Measurements from ENCODE around the gene ARRDC3. TPM values are rescaled to one million over a fixed set of nuclear protein-coding genes. Genes with fewer than 3 reads are reported as not detected.
"Not testable (repeated sequence)": the region's sequence is repeated elsewhere in the genome, so short reads cannot be mapped to it uniquely, and the experiment has no call there.

ARRDC3 gene
- total RNA-seq, 1 donor from 2014 or later, result 90.5 TPM

- intact Hi-C loops (cut with DNase I), result no loop called here
- DNase-seq, result no peak
- no peak for TF ChIP-seq CTCF (IDR thresholded peaks at IDR 0.05)
- no peak for ATAC-seq
- no peaks in the 10 kb centered on the region for H3K9me3 ChIP-seq
- no peaks in the 10 kb centered on the region for H3K27me3 ChIP-seq (ENCODE audit: low read depth)
- H3K27ac ChIP-seq, result no peak overlapping the region
- no peaks in the 10 kb centered on the region for H3K36me3 ChIP-seq
- no peaks in the 10 kb centered on the region for H3K4me1 ChIP-seq
- no peak overlapping the region for H3K4me3 ChIP-seq
Observed at GRCh38 chr5:91339063-91339705, 43.9 kb downstream of the ARRDC3 start.

- no peaks in the 10 kb centered on the region for H3K4me1 ChIP-seq
- H3K36me3 ChIP-seq, result no peaks in the 10 kb centered on the region
- ATAC-seq (peak; percentile 70 to 87), DNase-seq (no peak)
- intact Hi-C loops (cut with DNase I), result no loop called here
- TF ChIP-seq CTCF (IDR thresholded peaks at IDR 0.05), result no peak
- H3K27me3 ChIP-seq (ENCODE audit: low read depth), result no peaks in the 10 kb centered on the region
- H3K27ac ChIP-seq, result no peak overlapping the region
- no peaks in the 10 kb centered on the region for H3K9me3 ChIP-seq
- no peak overlapping the region for H3K4me3 ChIP-seq
Observed at GRCh38 chr5:91332267-91333045, 50.7 kb downstream of the ARRDC3 start.

DNA sequence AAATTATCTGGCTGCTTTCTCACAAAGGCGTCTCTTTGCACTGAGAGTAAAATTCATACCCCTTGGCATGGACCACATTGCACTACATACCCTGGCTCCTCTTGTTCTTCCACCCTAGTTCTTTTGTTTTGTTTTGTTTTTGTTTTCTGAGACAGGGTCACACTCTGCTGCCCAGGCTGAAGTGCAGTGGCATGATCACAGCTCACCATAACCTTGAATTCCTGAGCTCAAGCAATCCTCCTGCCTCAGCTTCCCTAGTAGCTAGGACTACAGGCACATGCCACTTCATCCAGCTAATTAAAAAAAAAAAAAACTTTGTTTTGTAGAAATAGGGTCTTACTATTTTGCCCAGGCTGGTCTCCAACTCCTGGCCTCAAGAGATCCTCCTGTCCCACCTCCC lies 51.4 kb downstream of the ARRDC3 start:
- ATAC-seq, result no peak
- Histone ChIP-seq H3K27ac (no peak overlapping the region), H3K9me3 (no peaks in the 10 kb centered on the region), H3K27me3 (ENCODE audit: low read depth) (no peaks in the 10 kb centered on the region), H3K36me3 (no peaks in the 10 kb centered on the region), H3K4me1 (no peaks in the 10 kb centered on the region), H3K4me3 (no peak overlapping the region)
- TF ChIP-seq CTCF (IDR thresholded peaks at IDR 0.05), result no peak
- DNase-seq, result no peak
- intact Hi-C loops (cut with DNase I), result no loop called here

DNA sequence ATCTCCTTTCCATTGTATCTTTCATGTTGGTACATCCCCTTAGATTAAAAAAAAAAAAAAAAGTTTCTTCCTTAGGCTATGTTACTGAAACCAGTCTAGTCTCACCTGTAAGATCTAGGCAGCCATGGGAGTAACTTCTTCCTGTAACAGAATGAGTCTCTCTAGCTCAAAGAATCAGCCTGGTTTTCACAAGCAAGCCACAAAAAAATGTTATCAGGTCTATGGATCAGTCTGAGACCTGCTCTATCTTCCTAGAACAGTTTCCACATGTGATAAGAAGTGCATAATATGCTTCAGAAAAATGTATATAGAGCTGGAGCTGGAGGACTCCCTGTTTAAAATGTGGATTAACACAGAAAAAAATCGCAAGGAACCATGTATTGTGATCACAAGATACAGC lies 53.8 kb downstream of the ARRDC3 start:
- no peak for TF ChIP-seq CTCF (IDR thresholded peaks at IDR 0.05)
- ATAC-seq, result no peak
- no peak overlapping the region for H3K27ac ChIP-seq
- no peaks in the 10 kb centered on the region for H3K27me3 ChIP-seq (ENCODE audit: low read depth)
- DNase-seq, result no peak
- intact Hi-C loops (cut with DNase I), result no loop called here
- H3K9me3 ChIP-seq, result no peaks in the 10 kb centered on the region
- no peaks in the 10 kb centered on the region for H3K36me3 ChIP-seq
- H3K4me3 ChIP-seq, result no peak overlapping the region
- H3K4me1 ChIP-seq, result no peaks in the 10 kb centered on the region

- H3K27ac ChIP-seq, result no peak overlapping the region
- H3K27me3 ChIP-seq (ENCODE audit: low read depth), result no peaks in the 10 kb centered on the region
- H3K9me3 ChIP-seq, result no peaks in the 10 kb centered on the region
- H3K4me3 ChIP-seq, result no peak overlapping the region
- ATAC-seq (no peak), DNase-seq (no peak)
- TF ChIP-seq CTCF (IDR thresholded peaks at IDR 0.05), result no peak
- H3K4me1 ChIP-seq, result no peaks in the 10 kb centered on the region
- intact Hi-C loops (cut with DNase I), result no loop called here
- H3K36me3 ChIP-seq, result no peaks in the 10 kb centered on the region
Observed at GRCh38 chr5:91328743-91329142, 54.4 kb downstream of the ARRDC3 start.

DNA sequence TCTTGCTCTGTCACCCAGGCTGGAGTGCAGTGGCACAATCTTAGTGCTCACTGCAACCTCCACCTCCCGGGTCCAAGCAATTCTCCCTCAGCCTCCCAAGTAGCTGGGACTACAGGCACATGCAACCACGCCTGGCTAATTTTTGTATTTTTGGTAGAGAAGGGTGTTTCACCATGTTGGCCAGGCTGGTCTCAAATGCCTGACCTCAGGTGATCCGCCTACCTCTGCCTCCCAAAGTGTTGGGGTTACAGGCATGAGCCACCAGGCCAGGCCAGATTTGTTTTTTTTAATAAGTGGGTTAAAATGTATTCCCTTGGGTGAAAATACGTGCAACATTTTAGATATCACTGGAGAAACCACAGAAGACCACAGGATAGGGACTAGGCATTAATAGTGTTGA lies 60.1 kb downstream of the ARRDC3 start:
- ATAC-seq; H3K27ac ChIP-seq; DNase-seq; H3K4me3 ChIP-seq; H3K4me1 ChIP-seq; H3K36me3 ChIP-seq; H3K27me3 ChIP-seq (ENCODE audit: low read depth); H3K9me3 ChIP-seq; intact Hi-C loops (cut with DNase I): not testable (repeated sequence)
